ENCODE measurements around the gene PTPRN2.

PTPRN2 gene

DNA sequence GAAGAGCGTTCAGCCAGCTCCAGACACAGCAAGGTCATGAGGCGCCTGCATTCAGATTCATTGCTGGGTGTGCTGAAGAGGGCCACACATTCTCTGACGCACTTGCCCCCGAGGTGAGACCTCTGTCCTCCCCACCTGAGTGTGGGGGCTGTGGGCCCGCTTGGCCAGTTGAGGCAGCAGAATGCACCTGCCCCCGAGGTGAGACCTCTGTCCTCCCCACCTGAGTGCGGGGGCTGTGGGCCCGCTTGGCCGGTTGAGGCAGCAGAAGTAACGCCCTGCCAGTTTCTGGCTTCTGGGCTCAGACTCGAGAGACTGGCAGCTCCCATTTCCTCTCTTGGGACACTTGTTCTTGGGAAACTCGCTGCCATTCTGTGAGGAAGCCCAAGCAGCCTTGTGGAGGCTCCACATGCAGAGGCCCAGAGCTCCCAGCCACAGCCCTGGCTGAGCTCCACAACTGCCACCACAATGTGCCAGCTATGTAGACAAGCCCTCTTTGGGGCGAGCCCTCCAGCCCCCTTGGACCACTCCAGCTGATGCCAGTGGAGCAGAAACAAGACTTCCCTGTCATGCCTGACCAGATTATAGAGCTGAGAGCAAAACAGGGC lies 816.8 kb downstream of the PTPRN2 start:
- no peak for DNase-seq (ENCODE audit: low read depth)

DNA sequence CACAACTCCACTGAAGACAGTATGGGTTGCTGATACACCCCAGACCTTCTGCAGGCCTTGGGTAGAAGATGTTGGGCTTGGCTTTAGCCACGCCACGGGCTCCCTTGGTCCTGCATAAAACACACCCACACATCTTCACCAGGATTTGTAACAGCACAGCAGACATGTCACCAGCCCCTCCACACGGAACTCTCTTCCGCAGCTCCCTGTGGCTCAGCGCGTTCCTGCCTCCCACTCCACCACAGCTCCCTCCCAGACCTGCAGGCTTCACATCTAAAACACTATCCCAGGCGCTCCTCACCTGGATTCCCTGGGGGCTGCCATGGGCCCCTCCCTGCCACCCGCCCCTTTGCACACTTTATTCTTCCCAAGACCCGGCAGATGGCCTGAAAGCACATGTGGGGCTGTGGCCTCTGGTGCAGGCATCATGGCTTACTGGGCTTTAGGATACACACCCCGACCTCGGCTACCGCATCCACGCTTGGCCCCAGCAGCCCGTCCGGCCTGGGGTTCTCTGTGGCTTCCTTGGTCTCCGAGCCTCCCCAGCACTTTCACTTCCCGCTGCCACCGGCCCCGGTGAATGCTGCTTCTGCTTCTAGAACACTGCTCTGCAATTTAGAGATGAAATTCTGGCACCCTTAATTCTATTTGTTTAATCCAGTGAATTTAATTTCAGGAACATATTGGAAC lies 818.0 kb downstream of the PTPRN2 start:
- DNase-seq (ENCODE audit: low read depth) = no peak

DNA sequence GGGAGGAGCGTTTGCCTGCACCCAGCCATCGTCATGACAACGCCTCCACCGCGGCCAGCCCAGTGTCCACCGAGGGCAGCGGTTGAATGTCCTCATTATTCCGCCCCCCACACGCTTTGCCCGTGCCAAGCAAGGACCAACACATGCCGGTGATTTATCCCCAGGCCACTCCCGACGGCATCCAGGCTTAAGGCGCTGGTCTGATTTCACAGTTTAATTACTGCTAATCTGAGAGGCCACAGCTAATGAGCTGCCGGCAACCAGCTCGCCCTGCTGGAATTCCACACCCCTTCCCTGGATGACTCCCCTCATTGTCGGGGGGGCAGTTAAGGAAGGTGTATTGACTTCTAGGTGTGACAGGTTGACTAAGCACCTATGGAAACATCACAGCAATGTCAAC lies 818.5 kb downstream of the PTPRN2 start:
- DNase-seq (ENCODE audit: low read depth) = no peak

DNA sequence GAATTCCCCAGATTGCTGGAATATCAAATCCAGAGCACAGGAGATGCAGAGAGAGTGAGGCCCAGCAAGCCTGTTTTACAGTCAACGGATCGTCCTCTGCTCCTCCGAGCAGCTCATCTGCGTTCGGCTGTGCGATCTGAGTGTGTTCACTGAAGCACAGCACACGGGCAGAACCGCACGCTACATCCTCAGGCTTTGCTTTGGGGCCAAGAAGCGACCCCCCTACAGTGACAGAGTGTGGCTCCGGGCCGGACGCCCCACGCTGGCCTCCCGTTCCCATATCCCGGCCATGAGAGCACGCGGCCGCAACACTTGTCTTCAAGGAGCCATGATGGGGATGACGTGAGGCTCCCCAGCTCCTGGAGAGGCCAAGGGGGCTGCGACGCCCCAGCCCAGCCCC lies 819.4 kb downstream of the PTPRN2 start:
- no peak for DNase-seq (ENCODE audit: low read depth)

GRCh38 chr7:157767506-157768197 lies 820.0 kb downstream of the PTPRN2 start:
- DNase-seq (ENCODE audit: low read depth) = no peak

GRCh38 chr7:157766098-157766497 lies 821.5 kb downstream of the PTPRN2 start:
- DNase-seq (ENCODE audit: low read depth) = no peak

DNA sequence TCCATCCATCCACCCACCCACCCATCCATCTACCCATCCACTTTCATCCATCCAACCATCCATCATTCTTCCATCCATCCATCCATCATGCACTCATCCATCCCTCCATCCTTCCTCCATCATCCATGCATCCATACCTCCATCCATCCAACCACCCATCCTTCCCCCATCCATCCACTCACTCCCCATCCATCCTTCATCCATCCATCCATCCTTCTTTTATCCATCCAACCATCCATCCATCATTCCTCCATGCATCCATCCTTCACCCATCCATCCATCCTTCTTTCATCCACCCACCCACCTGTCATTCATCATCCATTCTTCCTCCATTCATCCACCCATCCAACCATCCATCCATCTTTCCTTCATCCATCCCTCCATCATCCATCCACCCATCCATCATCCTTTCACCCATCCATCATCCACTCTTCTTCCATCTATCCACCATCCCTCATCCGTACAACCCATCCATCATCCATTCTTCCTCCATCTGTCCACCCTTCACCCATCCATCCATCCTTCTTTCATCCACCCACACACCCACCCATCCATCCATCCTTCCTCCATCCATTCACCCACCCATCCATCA lies 822.6 kb downstream of the PTPRN2 start:
- DNase-seq (ENCODE audit: low read depth) = no peak

DNA sequence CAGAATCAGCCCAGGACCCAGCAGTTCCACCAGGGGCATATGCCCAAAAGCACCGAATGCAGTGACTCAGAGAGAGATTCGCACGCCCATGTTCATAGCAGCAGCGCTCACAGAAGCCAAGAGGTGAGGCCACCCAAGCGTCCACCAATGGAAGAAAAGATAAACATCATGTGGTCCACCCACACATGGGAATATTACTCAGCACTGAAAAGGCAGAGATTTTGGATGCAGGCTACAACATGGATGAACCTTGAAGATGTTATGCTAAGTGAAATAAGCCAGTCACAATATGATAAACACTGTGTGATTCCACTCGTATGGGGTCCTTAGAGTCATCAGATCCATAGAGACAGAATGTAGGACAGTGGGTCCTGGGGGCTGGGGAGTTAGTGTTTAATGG lies 823.4 kb downstream of the PTPRN2 start:
- DNase-seq (ENCODE audit: low read depth) = no peak

DNA sequence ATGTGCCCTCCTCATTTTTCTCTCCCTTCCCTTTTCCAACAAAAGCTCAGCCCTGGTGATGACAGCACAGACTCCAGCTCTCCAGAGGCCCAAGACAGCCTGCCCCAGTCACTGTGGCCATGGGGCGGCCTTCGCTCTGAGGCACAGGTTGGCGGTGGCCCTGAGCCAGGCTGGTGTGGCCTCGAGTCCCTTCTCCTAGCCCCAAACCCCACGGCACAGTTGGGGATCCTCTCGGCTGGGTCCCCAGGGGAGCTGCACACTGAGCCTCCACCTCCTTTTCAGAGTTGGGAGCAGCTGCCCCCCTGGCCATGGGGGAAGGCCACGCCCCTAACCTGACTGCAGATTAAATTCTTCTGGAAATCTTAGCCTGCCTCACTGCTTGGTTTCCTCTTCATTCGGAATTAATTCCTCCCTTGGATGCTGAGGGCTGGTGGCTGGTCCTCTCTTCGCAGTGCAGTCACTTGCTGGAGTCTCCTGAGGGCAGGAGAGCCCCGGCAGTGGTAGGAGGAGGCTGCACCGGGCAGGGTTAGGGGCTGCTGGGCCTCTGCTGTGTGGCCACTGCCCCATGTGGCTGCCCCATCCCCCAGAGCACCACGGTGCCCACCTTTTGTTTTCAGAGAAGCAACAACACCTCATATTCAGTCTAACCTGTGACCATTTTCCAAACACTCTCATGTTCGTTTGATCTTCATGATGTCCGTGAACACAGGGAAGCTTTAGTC lies 824.2 kb downstream of the PTPRN2 start:
- no peak for DNase-seq (ENCODE audit: low read depth)

DNA sequence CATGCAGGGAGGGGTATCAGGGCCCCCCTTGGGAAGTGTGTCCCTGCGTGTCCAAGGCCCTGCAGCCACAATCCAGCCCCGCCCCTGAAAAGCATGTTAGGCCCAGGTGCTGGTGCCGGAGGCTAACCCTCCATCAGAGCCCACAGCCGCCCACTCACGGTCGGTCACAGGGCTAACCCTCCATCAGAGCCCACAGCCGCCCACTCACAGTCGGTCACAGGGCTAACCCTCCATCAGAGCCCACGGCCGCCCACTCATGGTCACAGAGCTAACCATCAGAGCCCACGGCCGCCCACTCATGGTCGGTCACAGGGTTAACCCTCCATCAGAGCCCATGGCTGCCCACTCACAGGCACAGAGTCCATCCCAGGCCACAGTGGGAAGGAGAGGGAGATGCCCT lies 824.8 kb downstream of the PTPRN2 start:
- DNase-seq (ENCODE audit: low read depth) = no peak

DNA sequence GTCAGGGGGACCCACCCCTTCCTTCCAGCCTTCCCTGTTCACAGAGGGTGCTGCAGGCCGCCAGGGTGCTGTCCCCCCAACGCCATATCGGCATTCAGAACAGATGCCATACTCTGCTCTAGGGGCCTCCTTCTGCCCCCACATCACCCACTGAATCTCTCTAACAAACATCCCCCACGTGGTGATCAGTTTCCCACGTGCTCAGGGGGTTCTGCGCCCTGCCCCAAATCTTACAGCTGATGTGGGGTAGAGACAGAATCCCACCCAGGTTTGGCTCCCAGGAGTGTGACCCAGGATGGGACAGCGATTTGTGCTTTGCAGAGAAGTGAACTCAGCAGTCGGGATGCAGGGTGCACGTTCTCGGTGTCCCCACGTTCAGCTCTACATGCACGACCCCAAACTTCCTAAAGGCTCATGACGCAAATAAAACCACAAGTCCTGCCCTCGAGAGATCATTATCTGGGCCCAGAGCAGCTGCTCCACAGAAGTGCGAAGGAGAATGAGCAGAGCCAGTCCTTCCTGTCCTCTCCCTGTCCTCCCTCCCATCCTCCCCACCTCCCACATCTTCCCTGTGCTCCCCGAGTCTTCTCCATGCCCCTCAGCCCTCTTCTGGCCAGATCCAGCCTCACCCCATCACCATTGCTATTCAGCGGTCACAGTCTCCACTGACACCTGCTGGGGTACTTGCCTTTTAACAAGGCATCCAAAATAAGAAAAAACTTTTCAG lies 827.5 kb downstream of the PTPRN2 start:
- no peak for DNase-seq (ENCODE audit: low read depth)

- DNase-seq (ENCODE audit: low read depth) = no peak
These were observed 828.3 kb downstream of the PTPRN2 start for GRCh38 chr7:157759246-157759805.

GRCh38 chr7:157758468-157759245 lies 829.0 kb downstream of the PTPRN2 start:
- no peak for DNase-seq (ENCODE audit: low read depth)

DNA sequence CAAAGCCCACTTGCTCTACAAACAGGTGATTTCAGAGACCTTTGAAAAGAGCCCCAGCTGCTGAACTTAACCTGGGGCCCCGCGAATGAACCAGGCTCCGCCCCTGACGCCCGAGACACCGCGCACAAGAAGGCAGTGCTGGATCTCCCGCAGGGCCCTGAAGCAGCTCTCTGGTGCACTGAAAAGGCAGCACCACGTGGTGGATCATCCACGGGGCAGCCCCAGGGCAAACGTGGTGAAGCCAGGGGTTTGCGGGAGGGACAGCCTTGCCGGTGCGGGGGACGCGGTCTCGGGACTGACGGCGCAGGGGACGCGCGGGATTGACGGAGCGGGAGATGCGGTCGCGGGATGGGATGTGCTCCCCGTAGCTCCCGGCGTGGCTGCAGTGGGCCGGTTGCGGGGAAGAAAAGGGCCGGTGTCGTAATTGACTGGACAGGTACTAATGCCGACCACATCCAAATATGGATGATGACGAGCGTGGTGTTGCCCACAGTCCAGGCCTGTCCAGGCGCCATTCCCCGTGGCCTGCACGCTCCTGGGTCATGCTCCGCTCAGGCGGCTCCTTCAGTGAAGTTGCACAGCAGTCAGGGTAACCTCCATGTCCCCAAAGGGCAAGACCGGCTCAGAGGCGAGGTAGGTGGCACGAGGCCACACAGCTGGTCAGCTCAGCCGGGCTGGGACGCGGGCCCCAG lies 829.7 kb downstream of the PTPRN2 start:
- no peak for DNase-seq (ENCODE audit: low read depth)

DNA sequence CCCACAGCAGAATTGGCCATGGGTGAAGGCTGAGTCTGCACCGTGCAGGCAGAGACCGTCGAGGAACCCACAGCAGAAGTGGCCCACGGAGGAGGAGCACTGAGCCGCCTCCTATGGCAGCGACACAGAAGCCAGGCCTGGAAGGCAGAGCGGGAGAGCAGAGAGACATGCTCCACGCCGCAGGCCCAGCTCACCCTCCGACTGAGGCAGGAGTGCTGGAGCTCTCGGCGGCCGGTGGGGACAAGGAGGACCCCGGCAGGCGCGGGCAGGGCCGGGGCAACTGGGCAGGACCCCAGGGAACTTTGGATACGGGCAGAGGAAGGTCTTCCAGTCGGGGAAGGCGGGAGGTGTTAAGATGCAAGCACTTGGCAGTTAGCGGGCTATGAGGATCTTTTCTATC lies 830.4 kb downstream of the PTPRN2 start:
- no peak for DNase-seq (ENCODE audit: low read depth)

DNA sequence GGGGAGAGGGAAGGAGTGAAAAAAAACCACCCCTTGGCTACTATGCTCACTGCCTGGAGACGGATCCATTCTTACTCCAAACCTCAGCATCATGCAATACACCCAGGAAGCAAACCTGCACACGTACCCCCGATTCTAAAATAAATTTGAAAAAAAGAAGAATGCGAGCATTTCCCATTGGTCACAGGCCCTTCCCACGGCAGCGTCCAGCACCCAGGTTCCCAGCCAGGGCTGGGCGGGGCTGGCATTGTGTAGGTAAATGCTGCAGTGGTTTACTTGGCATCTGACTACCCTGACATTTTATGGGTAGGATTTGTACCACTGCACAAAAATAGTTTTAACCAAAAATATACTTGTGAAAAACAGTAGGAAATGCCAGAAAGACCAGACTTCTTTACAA lies 831.9 kb downstream of the PTPRN2 start:
- DNase-seq (ENCODE audit: low read depth) = no peak

DNA sequence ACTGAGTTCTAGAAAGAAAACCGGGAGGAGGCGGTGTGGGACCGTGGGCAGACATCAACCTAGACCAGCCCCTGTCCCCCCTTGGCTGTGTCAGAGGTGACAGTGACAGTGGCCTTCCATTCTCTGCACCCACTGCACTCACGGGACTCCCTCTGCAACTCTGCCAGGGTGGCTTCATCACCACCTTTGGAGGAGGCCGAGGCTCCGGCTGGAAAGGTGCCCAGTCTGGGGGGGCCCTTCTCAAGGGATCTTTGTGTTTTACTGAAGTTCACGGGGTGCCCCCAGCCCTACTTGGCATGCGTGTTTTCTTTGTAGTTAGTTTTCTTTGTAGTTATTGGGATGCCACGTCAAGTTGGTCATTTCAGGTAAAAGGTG lies 833.2 kb downstream of the PTPRN2 start:
- DNase-seq (ENCODE audit: low read depth) = no peak

DNA sequence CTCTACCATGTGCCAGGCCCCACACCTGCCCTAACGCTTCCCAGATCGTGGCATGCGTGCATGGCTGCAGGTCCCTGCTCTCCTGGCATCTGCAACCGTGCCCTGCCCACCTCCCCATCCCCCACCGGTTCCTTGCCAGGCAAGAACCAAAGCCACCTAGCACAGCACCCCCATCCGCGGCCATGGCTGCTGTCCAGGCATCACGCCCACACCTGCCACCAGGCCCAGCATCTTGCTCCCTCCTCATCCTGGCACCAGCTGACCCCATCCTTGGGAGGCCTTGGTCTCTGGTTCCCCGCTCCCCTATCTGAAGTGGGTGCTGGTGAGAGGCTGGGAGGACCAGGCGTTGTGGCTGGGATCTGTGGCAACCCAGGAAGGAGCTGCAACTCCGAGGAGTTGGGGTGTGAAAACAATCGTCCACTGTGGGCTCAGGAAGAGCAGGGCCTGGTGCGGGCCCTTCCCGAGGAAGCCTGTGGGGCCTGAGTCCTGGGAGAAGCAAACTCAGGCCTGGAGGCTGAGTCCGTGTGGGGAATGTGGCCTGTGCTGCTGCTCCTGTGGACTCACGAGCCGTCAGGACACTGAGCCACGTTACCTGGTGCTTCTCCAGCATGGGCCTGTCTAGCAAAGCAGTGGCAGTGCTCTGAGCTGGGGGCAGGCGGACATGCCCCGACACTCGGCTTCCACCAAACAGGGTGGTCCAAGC lies 833.8 kb downstream of the PTPRN2 start:
- no peak for DNase-seq (ENCODE audit: low read depth)

- DNase-seq (ENCODE audit: low read depth) = no peak
These were observed 834.8 kb downstream of the PTPRN2 start for GRCh38 chr7:157752832-157753291.

Data from HS-5 (cell line).